HepG2 (cell line): Measurements from ENCODE around the gene ODAD4. TPM values are rescaled to one million over a fixed set of nuclear protein-coding genes. Genes with fewer than 3 reads are reported as not detected.

Source experiments
- BCL6 ChIP-seq: IDR thresholded peaks from 2 replicates; pipeline ENCODE4 v1.6.1; 2016; ENCODE audit warnings: missing genetic modification reagents, missing compliant biosample characterization
- CAMTA2 ChIP-seq: sonication (generic); formaldehyde crosslinking; IDR thresholded peaks from 2 replicates; pipeline ENCODE4 v1.4.0; 2020; ENCODE audit warnings: mild to moderate bottlenecking, missing genetic modification reagents, borderline replicate concordance
- CREM ChIP-seq, 2 experiments: sonication (generic) in 1 of 2; formaldehyde crosslinking in 1 of 2; IDR thresholded peaks; 2 replicates each; pipeline versions ENCODE4 v1.4.0 to v1.6.1; 2016 to 2020; ENCODE audit warnings: antibody characterized with exemption in 1 of 2, mild to moderate bottlenecking in 1 of 2, missing genetic modification reagents in 1 of 2
- GZF1 ChIP-seq: sonication (generic); formaldehyde crosslinking; IDR thresholded peaks from 2 replicates; pipeline ENCODE4 v1.5.1; 2020; ENCODE audit warnings: mild to moderate bottlenecking, missing genetic modification reagents
- HNF4A ChIP-seq: sonication (generic); formaldehyde crosslinking; IDR thresholded peaks from 2 replicates; pipeline ENCODE4 v1.4.0; 2020; ENCODE audit warnings: missing genetic modification reagents
- MBNL3 ChIP-seq: fragments of 250-450 bp; sonication (Bioruptor Pico); conservative IDR thresholded peaks from 2 replicates; pipeline ENCODE4 v1.8.0; 2022; ENCODE audit warnings: mild to moderate bottlenecking, inconsistent platforms
- NFIB ChIP-seq: sonication (generic); formaldehyde crosslinking; IDR thresholded peaks from 2 replicates; pipeline ENCODE4 v1.9.0; 2021; ENCODE audit warnings: missing genetic modification reagents, mild to moderate bottlenecking, borderline replicate concordance
- XRCC5 ChIP-seq: fragments of 200-400 bp; formaldehyde crosslinking; optimal IDR thresholded peaks from 2 replicates; pipeline ENCODE3; 2017; ENCODE audit warnings: mild to moderate bottlenecking, low read length
- ZNF12 ChIP-seq: sonication (generic); formaldehyde crosslinking; IDR thresholded peaks from 2 replicates; pipeline ENCODE4 v1.5.0; 2020; ENCODE audit warnings: missing genetic modification reagents
- ZNF670 ChIP-seq: sonication (generic); formaldehyde crosslinking; IDR thresholded peaks from 2 replicates; pipeline ENCODE4 v1.8.0; 2022; ENCODE audit warnings: mild to moderate bottlenecking, missing genetic modification reagents, borderline replicate concordance
- ZNF768 ChIP-seq: sonication (generic); formaldehyde crosslinking; IDR thresholded peaks from 2 replicates; pipeline ENCODE4 v1.4.0; 2020; ENCODE audit warnings: missing genetic modification reagents
- ZNF773 ChIP-seq: sonication (generic); formaldehyde crosslinking; IDR thresholded peaks from 2 replicates; pipeline ENCODE4 v1.4.0; 2020; ENCODE audit warnings: missing genetic modification reagents, borderline replicate concordance
- ZSCAN12 ChIP-seq: sonication (generic); formaldehyde crosslinking; IDR thresholded peaks from 2 replicates; pipeline ENCODE4 v1.9.0; 2021; ENCODE audit warnings: mild to moderate bottlenecking, missing genetic modification reagents
- polyA plus RNA-seq, 8 experiments: library from polyadenylated mRNA; depleted of rRNA in 3 of 8; stranded (reverse) in 7 of 8; unstranded in 1 of 8; fragments of >200 nt; fragmentation: Illumina TruSeq in 4 of 8; extraction: Trizol in 4 of 8; gene quantifications; 2 replicates each; pipeline versions ENCODE4 v1.2.1 to v1.2.3, GENCODE V29; 2011 to 2016; ENCODE audit warnings: low read depth in 4 of 8, missing spikeins in 1 of 8, mixed read lengths in 1 of 8; ENCODE audit not compliant: insufficient read depth in 1 of 8
- total RNA-seq, 5 experiments: library from RNA; depleted of rRNA; stranded (reverse); fragments of >200 nt; fragmentation: Illumina TruSeq; extraction: Trizol; gene quantifications; 2 replicates each; pipeline ENCODE4 v1.2.3, GENCODE V29; 2016; ENCODE audit warnings: low read depth in 1 of 5
- TF ChIP-seq, protein P1 (sequence below): sonication (generic); formaldehyde crosslinking; IDR thresholded peaks from 2 replicates; pipeline ENCODE4 v1.4.0; 2020; ENCODE audit warnings: mild to moderate bottlenecking, missing genetic modification reagents, borderline replicate concordance
- TF ChIP-seq, protein P2 (sequence below): sonication (generic); formaldehyde crosslinking; IDR thresholded peaks from 2 replicates; pipeline ENCODE4 v1.8.1; 2023; ENCODE audit warnings: missing genetic modification reagents, mild to moderate bottlenecking, borderline replicate concordance
- TF ChIP-seq, protein P3 (sequence below): sonication (generic); formaldehyde crosslinking; IDR thresholded peaks from 2 replicates; pipeline ENCODE4 v1.8.0; 2023; ENCODE audit warnings: mild to moderate bottlenecking, missing genetic modification reagents
- TF ChIP-seq, protein P4 (sequence below): IDR thresholded peaks from 2 replicates; pipeline ENCODE4 v1.6.1; 2012; ENCODE audit warnings: inconsistent platforms
- TF ChIP-seq, protein P5 (sequence below): sonication (generic); formaldehyde crosslinking; IDR thresholded peaks from 2 replicates; pipeline ENCODE4 v1.8.0; 2022; ENCODE audit warnings: missing genetic modification reagents, mild to moderate bottlenecking, borderline replicate concordance
- TF ChIP-seq, protein P6 (sequence below): sonication (generic); formaldehyde crosslinking; IDR thresholded peaks from 2 replicates; pipeline ENCODE4 v1.5.0; 2020; ENCODE audit warnings: missing genetic modification reagents
- TF ChIP-seq, protein P7 (sequence below): IDR thresholded peaks from 2 replicates; pipeline ENCODE4 v1.6.1; 2016; ENCODE audit warnings: low read depth, borderline replicate concordance

The ODAD4 gene
- total and polyA plus RNA-seq, 2 of the 13 experiments (the other 11 are each of a cell fraction or from before 2014, with no cell fraction given): 0.48 to 0.53 TPM

DNA sequence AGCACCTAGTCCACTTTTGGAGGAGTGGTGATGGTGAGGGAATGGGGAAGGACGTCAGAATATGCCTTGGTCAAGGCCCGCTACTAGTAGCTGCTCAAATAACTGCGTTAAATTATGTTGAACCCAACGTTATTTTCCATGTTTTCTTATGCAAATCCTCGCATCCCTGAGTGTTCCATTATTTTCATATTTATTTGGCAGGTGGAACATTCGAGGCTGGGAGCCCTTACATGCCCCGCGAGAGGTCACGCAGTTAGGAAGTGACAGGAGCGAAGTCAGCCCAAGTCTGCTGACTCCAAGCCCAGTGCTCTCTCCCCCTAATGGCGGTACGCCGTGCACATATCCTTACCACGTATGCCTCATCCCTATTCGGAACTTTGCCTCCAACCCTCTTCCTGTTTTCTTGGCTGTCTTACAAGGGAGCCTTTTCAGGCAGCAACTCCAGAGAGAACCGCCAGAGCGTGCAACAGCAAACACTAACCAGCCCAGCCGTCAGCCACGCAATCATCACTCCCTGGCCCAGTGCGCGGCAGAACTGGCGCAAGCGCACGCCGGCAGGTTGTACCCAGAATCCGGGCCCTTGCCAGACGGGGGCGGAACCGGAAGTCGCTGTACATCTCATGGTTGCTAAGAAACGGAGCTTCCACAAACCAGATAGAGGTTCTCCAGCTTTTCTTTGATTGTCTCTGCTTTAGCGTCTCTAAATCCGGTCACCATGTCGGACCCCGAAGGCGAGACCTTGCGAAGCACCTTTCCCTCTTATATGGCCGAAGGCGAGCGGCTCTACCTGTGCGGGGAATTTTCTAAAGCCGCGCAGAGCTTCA is at the start of gene ODAD4 (continued):
- TF ChIP-seq, protein P1, sequence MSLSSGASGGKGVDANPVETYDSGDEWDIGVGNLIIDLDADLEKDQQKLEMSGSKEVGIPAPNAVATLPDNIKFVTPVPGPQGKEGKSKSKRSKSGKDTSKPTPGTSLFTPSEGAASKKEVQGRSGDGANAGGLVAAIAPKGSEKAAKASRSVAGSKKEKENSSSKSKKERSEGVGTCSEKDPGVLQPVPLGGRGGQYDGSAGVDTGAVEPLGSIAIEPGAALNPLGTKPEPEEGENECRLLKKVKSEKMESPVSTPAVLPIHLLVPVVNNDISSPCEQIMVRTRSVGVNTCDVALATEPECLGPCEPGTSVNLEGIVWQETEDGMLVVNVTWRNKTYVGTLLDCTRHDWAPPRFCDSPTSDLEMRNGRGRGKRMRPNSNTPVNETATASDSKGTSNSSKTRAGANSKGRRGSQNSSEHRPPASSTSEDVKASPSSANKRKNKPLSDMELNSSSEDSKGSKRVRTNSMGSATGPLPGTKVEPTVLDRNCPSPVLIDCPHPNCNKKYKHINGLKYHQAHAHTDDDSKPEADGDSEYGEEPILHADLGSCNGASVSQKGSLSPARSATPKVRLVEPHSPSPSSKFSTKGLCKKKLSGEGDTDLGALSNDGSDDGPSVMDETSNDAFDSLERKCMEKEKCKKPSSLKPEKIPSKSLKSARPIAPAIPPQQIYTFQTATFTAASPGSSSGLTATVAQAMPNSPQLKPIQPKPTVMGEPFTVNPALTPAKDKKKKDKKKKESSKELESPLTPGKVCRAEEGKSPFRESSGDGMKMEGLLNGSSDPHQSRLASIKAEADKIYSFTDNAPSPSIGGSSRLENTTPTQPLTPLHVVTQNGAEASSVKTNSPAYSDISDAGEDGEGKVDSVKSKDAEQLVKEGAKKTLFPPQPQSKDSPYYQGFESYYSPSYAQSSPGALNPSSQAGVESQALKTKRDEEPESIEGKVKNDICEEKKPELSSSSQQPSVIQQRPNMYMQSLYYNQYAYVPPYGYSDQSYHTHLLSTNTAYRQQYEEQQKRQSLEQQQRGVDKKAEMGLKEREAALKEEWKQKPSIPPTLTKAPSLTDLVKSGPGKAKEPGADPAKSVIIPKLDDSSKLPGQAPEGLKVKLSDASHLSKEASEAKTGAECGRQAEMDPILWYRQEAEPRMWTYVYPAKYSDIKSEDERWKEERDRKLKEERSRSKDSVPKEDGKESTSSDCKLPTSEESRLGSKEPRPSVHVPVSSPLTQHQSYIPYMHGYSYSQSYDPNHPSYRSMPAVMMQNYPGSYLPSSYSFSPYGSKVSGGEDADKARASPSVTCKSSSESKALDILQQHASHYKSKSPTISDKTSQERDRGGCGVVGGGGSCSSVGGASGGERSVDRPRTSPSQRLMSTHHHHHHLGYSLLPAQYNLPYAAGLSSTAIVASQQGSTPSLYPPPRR (CRISPR knock-in tag): peak; percentile 71
- TF ChIP-seq, protein P2, sequence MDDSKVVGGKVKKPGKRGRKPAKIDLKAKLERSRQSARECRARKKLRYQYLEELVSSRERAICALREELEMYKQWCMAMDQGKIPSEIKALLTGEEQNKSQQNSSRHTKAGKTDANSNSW (CRISPR knock-in tag): no peak
- peak; percentile 46 for TF ChIP-seq HNF4A (CRISPR knock-in tag)
- TF ChIP-seq, protein P3, sequence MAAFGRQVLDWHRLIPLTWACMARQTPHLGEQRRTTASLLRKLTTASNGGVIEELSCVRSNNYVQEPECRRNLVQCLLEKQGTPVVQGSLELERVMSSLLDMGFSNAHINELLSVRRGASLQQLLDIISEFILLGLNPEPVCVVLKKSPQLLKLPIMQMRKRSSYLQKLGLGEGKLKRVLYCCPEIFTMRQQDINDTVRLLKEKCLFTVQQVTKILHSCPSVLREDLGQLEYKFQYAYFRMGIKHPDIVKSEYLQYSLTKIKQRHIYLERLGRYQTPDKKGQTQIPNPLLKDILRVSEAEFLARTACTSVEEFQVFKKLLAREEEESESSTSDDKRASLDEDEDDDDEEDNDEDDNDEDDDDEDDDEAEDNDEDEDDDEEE (CRISPR knock-in tag): peak; percentile 91
- TF ChIP-seq, protein P4, sequence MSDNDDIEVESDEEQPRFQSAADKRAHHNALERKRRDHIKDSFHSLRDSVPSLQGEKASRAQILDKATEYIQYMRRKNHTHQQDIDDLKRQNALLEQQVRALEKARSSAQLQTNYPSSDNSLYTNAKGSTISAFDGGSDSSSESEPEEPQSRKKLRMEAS: peak; percentile 91
- TF ChIP-seq MBNL3 (CRISPR knock-in tag): no peak
- TF ChIP-seq BCL6: peak; percentile 47; the same call in 1 of the 2 replicates
- TF ChIP-seq, protein P5, sequence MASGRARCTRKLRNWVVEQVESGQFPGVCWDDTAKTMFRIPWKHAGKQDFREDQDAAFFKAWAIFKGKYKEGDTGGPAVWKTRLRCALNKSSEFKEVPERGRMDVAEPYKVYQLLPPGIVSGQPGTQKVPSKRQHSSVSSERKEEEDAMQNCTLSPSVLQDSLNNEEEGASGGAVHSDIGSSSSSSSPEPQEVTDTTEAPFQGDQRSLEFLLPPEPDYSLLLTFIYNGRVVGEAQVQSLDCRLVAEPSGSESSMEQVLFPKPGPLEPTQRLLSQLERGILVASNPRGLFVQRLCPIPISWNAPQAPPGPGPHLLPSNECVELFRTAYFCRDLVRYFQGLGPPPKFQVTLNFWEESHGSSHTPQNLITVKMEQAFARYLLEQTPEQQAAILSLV (CRISPR knock-in tag): peak; percentile 90; the same call in 1 of the 2 replicates
- TF ChIP-seq CREM (IDR thresholded peaks at IDR 0.05): peak; percentile 72
- TF ChIP-seq CREM (CRISPR knock-in tag; IDR thresholded peaks at IDR 0.05): 0 out of 2 replicates have a peak, but pooled peaks have one; percentile 30
- peak; percentile 72; the same call in 1 of the 2 replicates for TF ChIP-seq ZNF12 (CRISPR knock-in tag)
- peak; percentile 89 for TF ChIP-seq ZNF768 (CRISPR knock-in tag)
- no peak for TF ChIP-seq ZNF773 (CRISPR knock-in tag)
- TF ChIP-seq XRCC5: peak; percentile 95
- 0 out of 2 replicates have a peak, but pooled peaks have one; percentile 64 for TF ChIP-seq CAMTA2 (CRISPR knock-in tag)
- TF ChIP-seq GZF1 (CRISPR knock-in tag): peak; percentile 80; the same call in 1 of the 2 replicates
- TF ChIP-seq, protein P6, sequence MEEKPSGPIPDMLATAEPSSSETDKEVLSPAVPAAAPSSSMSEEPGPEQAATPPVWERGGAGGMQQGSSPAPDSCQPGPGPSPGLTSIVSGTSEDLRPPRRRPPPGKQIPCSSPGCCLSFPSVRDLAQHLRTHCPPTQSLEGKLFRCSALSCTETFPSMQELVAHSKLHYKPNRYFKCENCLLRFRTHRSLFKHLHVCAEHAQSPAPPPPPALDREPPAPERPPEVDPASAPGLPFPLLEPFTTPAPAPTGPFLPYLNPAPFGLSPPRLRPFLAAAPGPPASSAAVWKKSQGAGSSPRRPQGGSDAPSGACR: peak; percentile 90; the same call in 1 of the 2 replicates
- no peak for TF ChIP-seq ZSCAN12 (CRISPR knock-in tag)
- no peak for TF ChIP-seq ZNF670 (CRISPR knock-in tag)
- no peak for TF ChIP-seq NFIB (CRISPR knock-in tag)
- TF ChIP-seq, protein P7, sequence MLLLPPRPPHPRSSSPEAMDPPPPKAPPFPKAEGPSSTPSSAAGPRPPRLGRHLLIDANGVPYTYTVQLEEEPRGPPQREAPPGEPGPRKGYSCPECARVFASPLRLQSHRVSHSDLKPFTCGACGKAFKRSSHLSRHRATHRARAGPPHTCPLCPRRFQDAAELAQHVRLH (CRISPR knock-in tag): peak; percentile 98; the same call in 1 of the 2 replicates
